Measurements from ENCODE around the gene LPCAT3.

Gene LPCAT3

DNA sequence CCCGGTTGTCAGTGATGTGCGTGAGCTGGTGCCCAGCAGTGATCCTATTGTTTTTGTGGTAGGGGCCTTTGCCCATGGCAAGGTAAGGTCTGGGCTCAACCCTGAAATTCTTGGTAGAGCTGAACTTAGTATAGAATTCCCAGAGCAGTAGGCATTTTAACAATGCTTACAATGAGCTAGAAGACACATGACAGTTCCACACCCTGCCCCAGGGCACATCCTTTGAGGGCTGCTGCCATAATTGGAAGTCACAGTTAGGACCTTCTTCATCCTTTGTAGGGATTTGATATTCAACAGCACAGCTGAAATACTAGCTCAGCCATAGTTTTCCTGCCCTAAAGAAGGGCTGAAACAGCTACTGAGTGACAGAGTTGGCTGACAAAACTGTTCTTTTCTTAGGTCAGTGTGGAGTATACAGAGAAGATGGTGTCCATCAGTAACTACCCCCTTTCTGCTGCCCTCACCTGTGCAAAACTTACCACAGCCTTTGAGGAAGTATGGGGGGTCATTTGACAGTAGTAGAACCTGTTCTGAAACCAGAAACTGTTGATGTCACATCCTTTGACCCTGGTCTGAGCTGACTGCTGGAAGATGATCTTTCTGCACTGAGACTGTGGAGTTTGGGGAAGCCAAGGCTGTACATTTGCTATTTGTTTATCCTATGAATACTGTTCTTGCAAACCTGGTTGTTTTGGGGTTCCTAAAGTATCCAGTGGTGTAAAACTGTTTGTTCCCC, 42.8 kb downstream of the LPCAT3 start:
- Histone ChIP-seq H3K4me1 (ENCODE audit: control insufficient read depth in 1 of 2, insufficient read depth in 2 of 2, low read length in 2 of 2) (peaks cover 7 to 10% of the 10 kb centered on the region in 2 donors), H3K27me3 (ENCODE audit: low read depth, low read length) (no peaks in the 10 kb centered on the region), H3K36me3 (ENCODE audit: control insufficient read depth in 1 of 2, insufficient read depth in 2 of 2, low read length in 2 of 2) (peaks cover 49 to 63% of the 10 kb centered on the region in 2 donors), H3K27ac (ENCODE audit: low read length) (no peak overlapping the region), H3K4me3 (ENCODE audit: low read depth in 1 of 2, low read length in 2 of 2) (no peak overlapping the region), H3K9me3 (ENCODE audit: control insufficient read depth in 1 of 2, low read length in 2 of 2) (no peaks in the 10 kb centered on the region)

DNA sequence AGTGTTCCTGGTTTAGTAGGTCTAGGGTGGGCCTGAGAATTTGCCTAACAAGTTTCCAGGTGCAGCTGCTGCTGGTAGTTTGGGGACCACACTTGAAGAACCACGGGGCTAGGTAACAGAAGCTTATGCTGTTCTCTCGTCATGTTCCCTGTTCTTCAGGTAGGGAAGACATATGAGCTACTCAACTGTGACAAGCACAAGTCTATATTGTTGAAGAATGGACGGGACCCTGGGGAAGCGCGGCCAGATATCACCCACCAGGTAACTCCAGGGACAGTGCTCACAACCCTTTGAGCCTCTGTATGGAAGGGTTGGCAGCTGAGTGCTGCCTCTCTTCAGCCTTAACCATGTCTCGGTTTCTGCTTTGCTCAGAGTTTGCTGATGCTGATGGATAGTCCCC, 44.1 kb downstream of the LPCAT3 start:
- H3K36me3 ChIP-seq (ENCODE audit: control insufficient read depth in 1 of 2, insufficient read depth in 2 of 2, low read length in 2 of 2): peaks cover 43 to 53% of the 10 kb centered on the region in 2 donors
- no peak overlapping the region for H3K27ac ChIP-seq (ENCODE audit: low read length)

GRCh38 chr12:6970096-6970527, 48.2 kb downstream of the LPCAT3 start:
- Histone ChIP-seq H3K27ac (ENCODE audit: low read length) (peak overlapping the region; percentile 97), H3K36me3 (ENCODE audit: control insufficient read depth in 1 of 2, insufficient read depth in 2 of 2, low read length in 2 of 2) (peaks cover 43 to 54% of the 10 kb centered on the region in 2 donors), H3K27me3 (ENCODE audit: low read depth, low read length) (no peaks in the 10 kb centered on the region), H3K4me1 (ENCODE audit: control insufficient read depth in 1 of 2, insufficient read depth in 2 of 2, low read length in 2 of 2) (peaks cover 14 to 30% of the 10 kb centered on the region in 2 donors), H3K9me3 (ENCODE audit: control insufficient read depth in 1 of 2, low read length in 2 of 2) (no peaks in the 10 kb centered on the region), H3K4me3 (ENCODE audit: low read depth in 1 of 2, low read length in 2 of 2) (peak overlapping the region; percentile 82 to 100)

More for the DNA sequence above, 44.1 kb downstream of the LPCAT3 start:
- no peak overlapping the region for H3K4me3 ChIP-seq (ENCODE audit: low read depth in 1 of 2, low read length in 2 of 2)
- H3K4me1 ChIP-seq (ENCODE audit: control insufficient read depth in 1 of 2, insufficient read depth in 2 of 2, low read length in 2 of 2): peaks cover 10 to 20% of the 10 kb centered on the region in 2 donors
- no peaks in the 10 kb centered on the region for H3K27me3 ChIP-seq (ENCODE audit: low read depth, low read length)
- no peaks in the 10 kb centered on the region for H3K9me3 ChIP-seq (ENCODE audit: control insufficient read depth in 1 of 2, low read length in 2 of 2)

DNA sequence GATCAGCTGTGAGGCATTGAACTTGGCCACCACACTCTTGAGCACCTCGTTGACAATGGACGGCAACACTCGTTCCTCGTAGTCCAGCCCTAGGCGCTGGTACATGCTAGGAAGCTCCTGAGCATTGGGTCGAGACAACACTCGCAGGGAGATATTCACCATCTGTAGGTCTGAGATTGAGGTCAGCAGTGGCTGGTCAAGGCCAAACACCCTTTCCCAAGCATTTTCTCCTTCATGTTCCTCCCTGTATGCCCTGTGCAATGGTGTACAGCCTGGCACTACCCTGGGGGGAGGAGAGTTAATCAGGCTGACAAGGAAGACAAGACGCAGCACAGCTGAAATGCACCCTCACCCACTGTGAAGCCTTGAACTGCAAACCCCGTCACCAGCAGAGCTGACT, 49.9 kb downstream of the LPCAT3 start:
- H3K9me3 ChIP-seq (ENCODE audit: control insufficient read depth in 1 of 2, low read length in 2 of 2): no peaks in the 10 kb centered on the region
- H3K27me3 ChIP-seq (ENCODE audit: low read depth, low read length): no peaks in the 10 kb centered on the region
- H3K36me3 ChIP-seq (ENCODE audit: control insufficient read depth in 1 of 2, insufficient read depth in 2 of 2, low read length in 2 of 2): peaks cover 34 to 42% of the 10 kb centered on the region in 2 donors
- no peak overlapping the region for H3K27ac ChIP-seq (ENCODE audit: low read length)
- peaks cover 14 to 41% of the 10 kb centered on the region in 2 donors for H3K4me1 ChIP-seq (ENCODE audit: control insufficient read depth in 1 of 2, insufficient read depth in 2 of 2, low read length in 2 of 2)
- H3K4me3 ChIP-seq (ENCODE audit: low read depth in 1 of 2, low read length in 2 of 2): peak overlapping the region in 1 of 2 donors; percentile 82

DNA sequence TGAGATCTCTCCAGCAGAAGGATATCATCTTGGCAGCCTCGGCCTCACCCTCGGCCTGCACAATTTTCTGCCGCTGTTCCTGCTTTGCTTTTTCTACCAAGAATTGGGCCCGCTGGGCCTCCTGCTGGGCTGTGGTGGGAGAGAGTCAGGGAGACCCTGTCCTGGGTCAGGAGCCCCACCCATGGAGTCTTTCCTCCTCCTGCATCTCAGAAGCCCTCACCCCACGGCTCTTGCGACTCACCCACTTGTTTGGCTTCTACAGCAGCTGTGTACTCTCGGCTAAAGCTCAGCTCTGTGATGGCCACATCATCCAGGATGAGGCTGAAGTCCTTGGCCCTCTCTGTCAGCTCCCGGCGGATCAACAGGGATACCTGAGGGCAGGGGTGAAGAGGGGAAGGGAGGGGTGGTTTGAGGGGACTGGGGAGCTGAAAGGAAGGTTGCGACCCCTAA, 50.6 kb downstream of the LPCAT3 start:
- Histone ChIP-seq H3K4me1 (ENCODE audit: control insufficient read depth in 1 of 2, insufficient read depth in 2 of 2, low read length in 2 of 2) (peaks cover 14 to 42% of the 10 kb centered on the region in 2 donors), H3K27ac (ENCODE audit: low read length) (no peak overlapping the region), H3K27me3 (ENCODE audit: low read depth, low read length) (no peaks in the 10 kb centered on the region)

GRCh38 chr12:6966351-6966750, 51.9 kb downstream of the LPCAT3 start:
- H3K27ac ChIP-seq (ENCODE audit: low read length): no peak overlapping the region
- peaks cover 12 to 47% of the 10 kb centered on the region in 2 donors for H3K4me1 ChIP-seq (ENCODE audit: control insufficient read depth in 1 of 2, insufficient read depth in 2 of 2, low read length in 2 of 2)
- H3K27me3 ChIP-seq (ENCODE audit: low read depth, low read length): no peaks in the 10 kb centered on the region
- H3K36me3 ChIP-seq (ENCODE audit: control insufficient read depth in 1 of 2, insufficient read depth in 2 of 2, low read length in 2 of 2): peaks cover 34 to 42% of the 10 kb centered on the region in 2 donors
- no peak overlapping the region for H3K4me3 ChIP-seq (ENCODE audit: low read depth in 1 of 2, low read length in 2 of 2)
- H3K9me3 ChIP-seq (ENCODE audit: control insufficient read depth in 1 of 2, low read length in 2 of 2): no peaks in the 10 kb centered on the region

More for the DNA sequence above, 50.6 kb downstream of the LPCAT3 start:
- H3K9me3 ChIP-seq (ENCODE audit: control insufficient read depth in 1 of 2, low read length in 2 of 2): no peaks in the 10 kb centered on the region
- no peak overlapping the region for H3K4me3 ChIP-seq (ENCODE audit: low read depth in 1 of 2, low read length in 2 of 2)
- peaks cover 34 to 42% of the 10 kb centered on the region in 2 donors for H3K36me3 ChIP-seq (ENCODE audit: control insufficient read depth in 1 of 2, insufficient read depth in 2 of 2, low read length in 2 of 2)

GRCh38 chr12:6965714-6966113, 52.6 kb downstream of the LPCAT3 start:
- Histone ChIP-seq H3K4me3 (ENCODE audit: low read depth in 1 of 2, low read length in 2 of 2) (no peak overlapping the region), H3K27ac (ENCODE audit: low read length) (no peak overlapping the region), H3K4me1 (ENCODE audit: control insufficient read depth in 1 of 2, insufficient read depth in 2 of 2, low read length in 2 of 2) (peaks cover 18 to 51% of the 10 kb centered on the region in 2 donors), H3K9me3 (ENCODE audit: control insufficient read depth in 1 of 2, low read length in 2 of 2) (no peaks in the 10 kb centered on the region), H3K36me3 (ENCODE audit: control insufficient read depth in 1 of 2, insufficient read depth in 2 of 2, low read length in 2 of 2) (peaks cover 34 to 42% of the 10 kb centered on the region in 2 donors), H3K27me3 (ENCODE audit: low read depth, low read length) (no peaks in the 10 kb centered on the region)

GRCh38 chr12:6965026-6965661, 53.1 kb downstream of the LPCAT3 start:
- H3K27me3 ChIP-seq (ENCODE audit: low read depth, low read length): no peaks in the 10 kb centered on the region
- H3K27ac ChIP-seq (ENCODE audit: low read length): peak overlapping the region; percentile 84
- no peaks in the 10 kb centered on the region for H3K9me3 ChIP-seq (ENCODE audit: control insufficient read depth in 1 of 2, low read length in 2 of 2)
- H3K4me1 ChIP-seq (ENCODE audit: control insufficient read depth in 1 of 2, insufficient read depth in 2 of 2, low read length in 2 of 2): peaks cover 18 to 57% of the 10 kb centered on the region in 2 donors
- peak overlapping the region in 1 of 2 donors; percentile 54 for H3K4me3 ChIP-seq (ENCODE audit: low read depth in 1 of 2, low read length in 2 of 2)
- H3K36me3 ChIP-seq (ENCODE audit: control insufficient read depth in 1 of 2, insufficient read depth in 2 of 2, low read length in 2 of 2): peaks cover 34 to 42% of the 10 kb centered on the region in 2 donors

GRCh38 chr12:6964605-6965025, 53.7 kb downstream of the LPCAT3 start:
- H3K27ac ChIP-seq (ENCODE audit: low read length): peak overlapping the region; percentile 84
- H3K27me3 ChIP-seq (ENCODE audit: low read depth, low read length): no peaks in the 10 kb centered on the region
- H3K9me3 ChIP-seq (ENCODE audit: control insufficient read depth in 1 of 2, low read length in 2 of 2): no peaks in the 10 kb centered on the region
- H3K4me1 ChIP-seq (ENCODE audit: control insufficient read depth in 1 of 2, insufficient read depth in 2 of 2, low read length in 2 of 2): peaks cover 18 to 52% of the 10 kb centered on the region in 2 donors
- H3K4me3 ChIP-seq (ENCODE audit: low read depth in 1 of 2, low read length in 2 of 2): peak overlapping the region in 1 of 2 donors; percentile 54
- peaks cover 34 to 42% of the 10 kb centered on the region in 2 donors for H3K36me3 ChIP-seq (ENCODE audit: control insufficient read depth in 1 of 2, insufficient read depth in 2 of 2, low read length in 2 of 2)

GRCh38 chr12:6963791-6964413, 54.4 kb downstream of the LPCAT3 start:
- Histone ChIP-seq H3K4me1 (ENCODE audit: control insufficient read depth in 1 of 2, insufficient read depth in 2 of 2, low read length in 2 of 2) (peaks cover 12 to 44% of the 10 kb centered on the region in 2 donors), H3K4me3 (ENCODE audit: low read depth in 1 of 2, low read length in 2 of 2) (peak overlapping the region in 1 of 2 donors; percentile 54), H3K27me3 (ENCODE audit: low read depth, low read length) (no peaks in the 10 kb centered on the region), H3K36me3 (ENCODE audit: control insufficient read depth in 1 of 2, insufficient read depth in 2 of 2, low read length in 2 of 2) (peaks cover 34 to 38% of the 10 kb centered on the region in 2 donors), H3K27ac (ENCODE audit: low read length) (peak overlapping the region; percentile 84), H3K9me3 (ENCODE audit: control insufficient read depth in 1 of 2, low read length in 2 of 2) (no peaks in the 10 kb centered on the region)
